Adrenal gland (tissue), 12 donors: ENCODE measurements around the gene COL20A1. TPM values are rescaled to one million over a fixed set of nuclear protein-coding genes. Genes with fewer than 3 reads are reported as not detected.

Source experiments
- DNase-seq, 7 donors: peaks; one replicate each; pipeline ENCODE4 v3.0.0-alpha.2; 2019 to 2020
- H3K27ac ChIP-seq, 5 donors: fragments of 200-600 bp; sonication (generic) in 4 of 5; 1 replicate in 3 of 5; 2 replicates in 2 of 5; pipeline versions ENCODE4 v1.5.1 to v1.8.0; 2016 to 2020; ENCODE audit warnings: mild to moderate bottlenecking in 1 of 5
- H3K27me3 ChIP-seq: fragments of 200-600 bp; 2 replicates; pipeline ENCODE4 v1.8.0; 2021
- H3K36me3 ChIP-seq, 2 donors: fragments of 200-600 bp; replicated peaks in 1 of 2; 1 replicate in 1 of 2; 2 replicates in 1 of 2; pipeline versions ENCODE4 v1.5.1 to v1.8.0; 2018 to 2022
- H3K4me1 ChIP-seq, 2 donors: fragments of 200-600 bp; replicated peaks in 1 of 2; 1 replicate in 1 of 2; 2 replicates in 1 of 2; pipeline versions ENCODE4 v1.5.1 to v1.8.0; 2018 to 2021
- H3K4me3 ChIP-seq, 4 donors: fragments of 200-600 bp; sonication (generic) in 3 of 4; one replicate each; pipeline ENCODE4 v1.5.1; 2016 to 2018
- H3K9me3 ChIP-seq, 3 donors: fragments of 200-600 bp; sonication (generic) in 1 of 3; replicated peaks in 1 of 3; 1 replicate in 2 of 3; 2 replicates in 1 of 3; pipeline versions ENCODE4 v1.5.1 to v1.8.0; 2016 to 2021
- CTCF ChIP-seq, 6 experiments: fragments of 450-650 bp in 4 of 6; fragments of 200-600 bp in 2 of 6; sonication (generic) in 1 of 6; IDR thresholded peaks; 1 replicate in 5 of 6; 2 replicates in 1 of 6; pipeline versions ENCODE4 v1.5.1 to v1.8.0; 2016 to 2021; ENCODE audit warnings: antibody characterized with exemption in 6 of 6, mild to moderate bottlenecking in 2 of 6, moderate library complexity in 1 of 6
- POLR2A ChIP-seq, 2 donors: fragments of 450-650 bp; IDR thresholded peaks; one replicate each; pipeline ENCODE4 v1.6.1; 2017; ENCODE audit warnings: antibody characterized with exemption in 2 of 2, mild to moderate bottlenecking in 2 of 2, moderate library complexity in 1 of 2
- WGBS, 4 donors: extraction: QIAGEN DNeasy Blood & Tissue Kit in 2 of 4; methylation state at CpG; one replicate each; pipeline versions ENCODE4 v1.1.5 to v1.1.7; 2013 to 2017; 5-methylcytosine and 5-hydroxymethylcytosine counted together
- intact Hi-C, 2 donors: fragments of 100-400 bp; cut with DNase I; formaldehyde crosslinking; loops; one replicate each; pipeline versions ENCODE4 v1.14.1 to v1.15.0; 2022 to 2023
- polyA plus RNA-seq, 3 donors: library from polyadenylated mRNA; stranded (reverse); fragments of 200-250 nt in 2 of 3; fragments of 350-450 nt in 1 of 3; fragmentation: Illumina TruSeq in 1 of 3; extraction: RNeasy Lipid Tissue Mini Kit (QIAGEN cat#74804) in 1 of 3; gene quantifications; one replicate each; pipeline ENCODE4 v1.2.3, GENCODE V29; 2013 to 2014
- total RNA-seq, 9 donors: library from RNA; depleted of rRNA in 4 of 9; stranded (reverse); fragments of >200 nt in 4 of 9; fragments of 120-200 nt in 1 of 9; fragmentation: NEBNext Ultra II Directional in 1 of 9; extraction: Animal tissue kit (Norgen Biotek cat#: 25700) in 1 of 9; gene quantifications; one replicate each; pipeline versions ENCODE4 v1.1.0 to v1.2.4, GENCODE V29; 2013 to 2023
- donor health status: healthy with polysubstance abuse.
- donor health status: Bipolar disorder and iron deficiency.
- donor health status: DM: yes; HTN: yes; CAD: no.
- donor health status: DM: no; HTN: no; CAD: no.
- donor health status: DM: no; HTN: no; CAD: no.
- donor health status: DM: yes; HTN: yes; CAD: no.

Gene COL20A1
- total and polyA plus RNA-seq, 12 donors = 0.09 to 0.97 (median 0.26) TPM; not detected in 6

- no peak for TF ChIP-seq POLR2A (IDR thresholded peaks at IDR 0.05)
- TF ChIP-seq CTCF (IDR thresholded peaks at IDR 0.05) = peak; percentile 71 to 88 (median 82)
- no peak overlapping the region for H3K27ac ChIP-seq
- peaks cover 36% of the 10 kb centered on the region for H3K27me3 ChIP-seq
- intact Hi-C loops = loop anchor here (2.0 kb wide), 2 partner anchors 71 to 73 kb away; no protein-coding TSS in a partner anchor
- H3K36me3 ChIP-seq = no peaks in the 10 kb centered on the region
- DNase-seq = peak in 6 of 7 donors; percentile 38 to 69 (median 46)
- 32 to 41% (median 33%) methylated on average over 7 to 35 of the region's 35 CpGs for whole genome bisulfite sequencing, 4 donors
- H3K9me3 ChIP-seq = no peaks in the 10 kb centered on the region
- H3K4me3 ChIP-seq = no peak overlapping the region
- no peaks in the 10 kb centered on the region for H3K4me1 ChIP-seq
These were observed 16.5 kb downstream of the COL20A1 start for GRCh38 chr20:63309261-63310071.

- peaks cover 34% of the 10 kb centered on the region for H3K27me3 ChIP-seq
- no peak overlapping the region for H3K4me3 ChIP-seq
- TF ChIP-seq POLR2A (IDR thresholded peaks at IDR 0.05) (no peak), CTCF (IDR thresholded peaks at IDR 0.05) (no peak)
- no peaks in the 10 kb centered on the region for H3K36me3 ChIP-seq
- H3K27ac ChIP-seq = no peak overlapping the region
- DNase-seq = no peak
- no peaks in the 10 kb centered on the region for H3K4me1 ChIP-seq
- 67 to 77% (median 74%) methylated on average over 17 to 20 of the region's 20 CpGs for WGBS, 4 donors
- intact Hi-C loops = loop anchor here in 1 of 2 donors (2.0 kb wide), 1 partner anchor 70 kb away; no protein-coding TSS in a partner anchor
- H3K9me3 ChIP-seq = no peaks in the 10 kb centered on the region
These were observed 17.4 kb downstream of the COL20A1 start for GRCh38 chr20:63310265-63310991.

- Histone ChIP-seq H3K27me3 (peaks cover 29% of the 10 kb centered on the region), H3K27ac (no peak overlapping the region), H3K4me1 (no peaks in the 10 kb centered on the region), H3K36me3 (no peaks in the 10 kb centered on the region), H3K4me3 (no peak overlapping the region), H3K9me3 (no peaks in the 10 kb centered on the region)
- 84 to 91% (median 88%) methylated on average over 18 to 29 of the region's 29 CpGs for WGBS, 4 donors
- TF ChIP-seq CTCF (IDR thresholded peaks at IDR 0.05) (no peak), POLR2A (IDR thresholded peaks at IDR 0.05) (no peak)
- intact Hi-C loops = loop anchor here in 1 of 2 donors (2.0 kb wide), 1 partner anchor 69 kb away; no protein-coding TSS in a partner anchor
- no peak for DNase-seq
These were observed 18.3 kb downstream of the COL20A1 start for GRCh38 chr20:63311186-63311832.

GRCh38 chr20:63311833-63312243 lies 18.9 kb downstream of the COL20A1 start:
- DNase-seq = no peak
- Histone ChIP-seq H3K36me3 (no peaks in the 10 kb centered on the region), H3K27me3 (peaks cover 24% of the 10 kb centered on the region), H3K27ac (no peak overlapping the region), H3K4me3 (no peak overlapping the region), H3K9me3 (no peaks in the 10 kb centered on the region), H3K4me1 (no peaks in the 10 kb centered on the region)
- intact Hi-C loops = loop anchor here in 1 of 2 donors (2.0 kb wide), 1 partner anchor 69 kb away; no protein-coding TSS in a partner anchor
- WGBS, 4 donors = 62 to 74% (median 74%) methylated on average over 8 to 18 of the region's 18 CpGs
- TF ChIP-seq CTCF (IDR thresholded peaks at IDR 0.05) (no peak), POLR2A (IDR thresholded peaks at IDR 0.05) (no peak)
